Esophagus muscularis mucosa (tissue), 4 donors: ENCODE measurements around the gene PROB1. TPM values are rescaled to one million over a fixed set of nuclear protein-coding genes. Genes with fewer than 3 reads are reported as not detected.

ENCODE experiments used
- DNase-seq: peaks from one replicate; pipeline ENCODE4 v3.0.0-alpha.2; 2017; ENCODE audit errors: extremely low spot score
- H3K27ac ChIP-seq, 4 donors: fragments of 200-600 bp; sonication (generic); replicated peaks in 1 of 4; 1 replicate in 3 of 4; 2 replicates in 1 of 4; pipeline ENCODE4 v1.5.1; 2016 to 2019; ENCODE audit warnings: mild to moderate bottlenecking in 1 of 4
- H3K27me3 ChIP-seq, 4 donors: fragments of 200-600 bp; sonication (generic); one replicate each; pipeline versions ENCODE4 v1.5.1 to v1.6.0; 2016 to 2019
- H3K36me3 ChIP-seq, 4 donors: fragments of 200-600 bp; sonication (generic); one replicate each; pipeline ENCODE4 v1.5.1; 2016 to 2019
- H3K4me1 ChIP-seq, 4 donors: fragments of 200-600 bp; sonication (generic); one replicate each; pipeline ENCODE4 v1.5.1; 2016 to 2019
- H3K4me3 ChIP-seq, 4 donors: fragments of 200-600 bp; sonication (generic); 1 replicate in 2 of 4; 2 replicates in 2 of 4; pipeline ENCODE4 v1.5.1; 2016 to 2019; ENCODE audit warnings: mild to moderate bottlenecking in 4 of 4, moderate library complexity in 1 of 4
- H3K9me3 ChIP-seq, 4 donors: fragments of 200-600 bp; sonication (generic); 1 replicate in 3 of 4; 2 replicates in 1 of 4; pipeline ENCODE4 v1.5.1; 2016 to 2019
- CTCF ChIP-seq, 3 experiments: fragments of 200-600 bp in 2 of 3; fragments of 450-650 bp in 1 of 3; sonication (generic) in 2 of 3; IDR thresholded peaks; one replicate each; pipeline ENCODE4 v1.5.1; 2017 to 2019; ENCODE audit warnings: antibody characterized with exemption in 3 of 3, mild to moderate bottlenecking in 2 of 3, moderate library complexity in 1 of 3
- EP300 ChIP-seq: sonication (generic); formaldehyde crosslinking; IDR thresholded peaks from one replicate; pipeline ENCODE4 v1.6.1; 2017; ENCODE audit warnings: antibody characterized with exemption
- POLR2A ChIP-seq: fragments of 450-650 bp; IDR thresholded peaks from one replicate; pipeline ENCODE4 v1.6.1; 2017; ENCODE audit warnings: antibody characterized with exemption, moderate library complexity, mild to moderate bottlenecking, low read depth
- POLR2AphosphoS5 ChIP-seq, 2 donors: sonication (generic); formaldehyde crosslinking; IDR thresholded peaks; one replicate each; pipeline ENCODE4 v1.6.1; 2017; ENCODE audit warnings: antibody characterized with exemption in 2 of 2
- WGBS: methylation state at CpG from one replicate; pipeline ENCODE4 v1.1.5; 2018; 5-methylcytosine and 5-hydroxymethylcytosine counted together
- intact Hi-C: fragments of 100-400 bp; cut with DNase I; formaldehyde crosslinking; loops from one replicate; pipeline ENCODE4 v1.15.1; 2023
- total RNA-seq, 4 donors: library from RNA; depleted of rRNA; stranded (reverse); fragments of >200 nt; gene quantifications; one replicate each; pipeline versions ENCODE4 v1.1.0 to v1.2.1, GENCODE V29; 2016

The PROB1 gene
- total RNA-seq, 4 donors from 2014 or later: 2.5 to 11.0 (median 7.8) TPM

GRCh38 chr5:139376364-139376763 lies 18.5 kb downstream of the PROB1 start:
- H3K4me1 ChIP-seq: peaks cover 16 to 29% (median 17%) of the 10 kb centered on the region in 4 donors
- no peaks in the 10 kb centered on the region for H3K9me3 ChIP-seq
- 95% methylated on average over 7 of the region's 7 CpGs for WGBS
- no peaks in the 10 kb centered on the region for H3K27me3 ChIP-seq
- no peak overlapping the region for H3K27ac ChIP-seq
- H3K36me3 ChIP-seq: peaks cover 0 to 32% (median 11%) of the 10 kb centered on the region in 4 donors
- TF ChIP-seq POLR2A: no peak
- no peak overlapping the region for H3K4me3 ChIP-seq
- intact Hi-C loops: no loop called here
- no peak for DNase-seq

GRCh38 chr5:139374909-139375308 lies 20.0 kb downstream of the PROB1 start:
- intact Hi-C loops: no loop called here
- no CpG with 5 or more reads among the region's 2 CpGs for WGBS
- Histone ChIP-seq H3K9me3 (no peaks in the 10 kb centered on the region), H3K27ac (peak overlapping the region in 2 of 4 donors; percentile 69 to 74), H3K27me3 (no peaks in the 10 kb centered on the region), H3K4me3 (no peak overlapping the region), H3K4me1 (peaks cover 16 to 29% (median 17%) of the 10 kb centered on the region in 4 donors), H3K36me3 (peaks cover 0 to 47% (median 24%) of the 10 kb centered on the region in 4 donors)
- TF ChIP-seq EP300 (no peak), POLR2A (no peak), POLR2AphosphoS5 (IDR thresholded peaks at IDR 0.05) (no peak), CTCF (IDR thresholded peaks at IDR 0.05) (no peak)
- no peak for DNase-seq

- peaks cover 6 to 75% (median 45%) of the 10 kb centered on the region in 4 donors for H3K36me3 ChIP-seq
- no peak overlapping the region for H3K4me3 ChIP-seq
- no peak for DNase-seq
- no peak overlapping the region for H3K27ac ChIP-seq
- 79% methylated on average over 7 of the region's 7 CpGs for WGBS
- no peak for TF ChIP-seq CTCF (IDR thresholded peaks at IDR 0.05)
- no peak for TF ChIP-seq EP300
- no peak for TF ChIP-seq POLR2AphosphoS5 (IDR thresholded peaks at IDR 0.05)
- no peak for TF ChIP-seq POLR2A
- H3K4me1 ChIP-seq: peaks cover 16 to 23% (median 17%) of the 10 kb centered on the region in 4 donors
- no peaks in the 10 kb centered on the region for H3K9me3 ChIP-seq
- intact Hi-C loops: no loop called here
- no peaks in the 10 kb centered on the region for H3K27me3 ChIP-seq
These were observed 23.1 kb downstream of the PROB1 start for GRCh38 chr5:139371482-139372435.

- DNase-seq: no peak
- TF ChIP-seq CTCF (IDR thresholded peaks at IDR 0.05) (no peak), EP300 (no peak), POLR2AphosphoS5 (IDR thresholded peaks at IDR 0.05) (no peak), POLR2A (no peak)
- no peak overlapping the region for H3K4me3 ChIP-seq
- intact Hi-C loops: no loop called here
- no peaks in the 10 kb centered on the region for H3K9me3 ChIP-seq
- H3K27me3 ChIP-seq: no peaks in the 10 kb centered on the region
- H3K27ac ChIP-seq: no peak overlapping the region
- peaks cover 29 to 92% (median 70%) of the 10 kb centered on the region in 4 donors for H3K36me3 ChIP-seq
- WGBS: 80% methylated on average over 1 of the region's 1 CpG
- peaks cover 12 to 16% (median 12%) of the 10 kb centered on the region in 4 donors for H3K4me1 ChIP-seq
These were observed 25.7 kb downstream of the PROB1 start for GRCh38 chr5:139369181-139369580.

- TF ChIP-seq POLR2A (no peak), EP300 (no peak), POLR2AphosphoS5 (IDR thresholded peaks at IDR 0.05) (no peak), CTCF (IDR thresholded peaks at IDR 0.05) (no peak)
- Histone ChIP-seq H3K27ac (no peak overlapping the region), H3K9me3 (no peaks in the 10 kb centered on the region), H3K4me1 (peaks cover 6 to 13% (median 7%) of the 10 kb centered on the region in 4 donors), H3K4me3 (no peak overlapping the region), H3K36me3 (peaks cover 29 to 98% (median 75%) of the 10 kb centered on the region in 4 donors), H3K27me3 (no peaks in the 10 kb centered on the region)
- WGBS: 65% methylated on average over 2 of the region's 2 CpGs
- DNase-seq: no peak
- intact Hi-C loops: no loop called here
These were observed 26.3 kb downstream of the PROB1 start for GRCh38 chr5:139368613-139369012.
